Measurements from ENCODE around the gene SNCAIP. TPM values are rescaled to one million over a fixed set of nuclear protein-coding genes. Genes with fewer than 3 reads are reported as not detected.
A peak's percentile ranks its signal among the peaks of the same experiment; 100 is the strongest.

The SNCAIP gene
- total RNA-seq, 1 donor from 2014 or later = 6.7 TPM

- no peak for DNase-seq
- peaks cover 2% of the 10 kb centered on the region for H3K27me3 Mint-ChIP-seq (ENCODE audit: unreplicated experiment)
- no peak overlapping the region for H3K4me3 Mint-ChIP-seq (ENCODE audit: unreplicated experiment)
- no peaks in the 10 kb centered on the region for H3K4me1 Mint-ChIP-seq (ENCODE audit: low read depth, unreplicated experiment)
- no peak for TF ChIP-seq CTCF (IDR thresholded peaks at IDR 0.05; ENCODE audit: partially characterized antibody, unreplicated experiment)
- no peaks in the 10 kb centered on the region for H3K36me3 Mint-ChIP-seq (ENCODE audit: unreplicated experiment)
- H3K9me3 Mint-ChIP-seq (ENCODE audit: unreplicated experiment) = no peaks in the 10 kb centered on the region
- H3K27ac Mint-ChIP-seq (ENCODE audit: unreplicated experiment) = no peak overlapping the region
Observed at GRCh38 chr5:122454541-122454940, 142.5 kb downstream of the SNCAIP start.

GRCh38 chr5:122455939-122456338, 143.9 kb downstream of the SNCAIP start:
- Mint-ChIP-seq H3K9me3 (ENCODE audit: unreplicated experiment) (peaks cover 1% of the 10 kb centered on the region), H3K36me3 (ENCODE audit: unreplicated experiment) (peaks cover 6% of the 10 kb centered on the region), H3K27me3 (ENCODE audit: unreplicated experiment) (peaks cover 2% of the 10 kb centered on the region)

GRCh38 chr5:122457178-122457826, 145.3 kb downstream of the SNCAIP start:
- Mint-ChIP-seq H3K36me3 (ENCODE audit: unreplicated experiment) (peaks cover 10% of the 10 kb centered on the region), H3K4me1 (ENCODE audit: low read depth, unreplicated experiment) (no peaks in the 10 kb centered on the region), H3K4me3 (ENCODE audit: unreplicated experiment) (no peak overlapping the region), H3K9me3 (ENCODE audit: unreplicated experiment) (peaks cover 1% of the 10 kb centered on the region), H3K27ac (ENCODE audit: unreplicated experiment) (no peak overlapping the region), H3K27me3 (ENCODE audit: unreplicated experiment) (peaks cover 2% of the 10 kb centered on the region)
- DNase-seq = no peak
- TF ChIP-seq CTCF (IDR thresholded peaks at IDR 0.05; ENCODE audit: partially characterized antibody, unreplicated experiment) = no peak

More at GRCh38 chr5:122455939-122456338, 143.9 kb downstream of the SNCAIP start:
- Mint-ChIP-seq H3K4me3 (ENCODE audit: unreplicated experiment) (no peak overlapping the region), H3K4me1 (ENCODE audit: low read depth, unreplicated experiment) (no peaks in the 10 kb centered on the region), H3K27ac (ENCODE audit: unreplicated experiment) (no peak overlapping the region)
- no peak for TF ChIP-seq CTCF (IDR thresholded peaks at IDR 0.05; ENCODE audit: partially characterized antibody, unreplicated experiment)
- no peak for DNase-seq

GRCh38 chr5:122458278-122458872, 146.3 kb downstream of the SNCAIP start:
- H3K27ac Mint-ChIP-seq (ENCODE audit: unreplicated experiment) = no peak overlapping the region
- H3K9me3 Mint-ChIP-seq (ENCODE audit: unreplicated experiment) = peaks cover 1% of the 10 kb centered on the region
- peaks cover 10% of the 10 kb centered on the region for H3K36me3 Mint-ChIP-seq (ENCODE audit: unreplicated experiment)
- H3K4me3 Mint-ChIP-seq (ENCODE audit: unreplicated experiment) = no peak overlapping the region
- DNase-seq = no peak
- TF ChIP-seq CTCF (IDR thresholded peaks at IDR 0.05; ENCODE audit: partially characterized antibody, unreplicated experiment) = peak; percentile 71
- H3K27me3 Mint-ChIP-seq (ENCODE audit: unreplicated experiment) = peaks cover 2% of the 10 kb centered on the region
- no peaks in the 10 kb centered on the region for H3K4me1 Mint-ChIP-seq (ENCODE audit: low read depth, unreplicated experiment)

GRCh38 chr5:122462486-122462885, 150.4 kb downstream of the SNCAIP start:
- no peak overlapping the region for H3K4me3 Mint-ChIP-seq (ENCODE audit: unreplicated experiment)
- peaks cover 1% of the 10 kb centered on the region for H3K9me3 Mint-ChIP-seq (ENCODE audit: unreplicated experiment)
- H3K36me3 Mint-ChIP-seq (ENCODE audit: unreplicated experiment) = peaks cover 10% of the 10 kb centered on the region
- no peak for TF ChIP-seq CTCF (IDR thresholded peaks at IDR 0.05; ENCODE audit: partially characterized antibody, unreplicated experiment)
- H3K4me1 Mint-ChIP-seq (ENCODE audit: low read depth, unreplicated experiment) = no peaks in the 10 kb centered on the region
- no peaks in the 10 kb centered on the region for H3K27me3 Mint-ChIP-seq (ENCODE audit: unreplicated experiment)
- no peak for DNase-seq
- H3K27ac Mint-ChIP-seq (ENCODE audit: unreplicated experiment) = no peak overlapping the region

Data from glutamatergic neuron (in vitro differentiated cells).